ENCODE results near the gene ERVW-1.
"Not testable (repeated sequence)": the region's sequence is repeated elsewhere in the genome, so short reads cannot be mapped to it uniquely, and the experiment has no call there.

The ERVW-1 gene

DNA sequence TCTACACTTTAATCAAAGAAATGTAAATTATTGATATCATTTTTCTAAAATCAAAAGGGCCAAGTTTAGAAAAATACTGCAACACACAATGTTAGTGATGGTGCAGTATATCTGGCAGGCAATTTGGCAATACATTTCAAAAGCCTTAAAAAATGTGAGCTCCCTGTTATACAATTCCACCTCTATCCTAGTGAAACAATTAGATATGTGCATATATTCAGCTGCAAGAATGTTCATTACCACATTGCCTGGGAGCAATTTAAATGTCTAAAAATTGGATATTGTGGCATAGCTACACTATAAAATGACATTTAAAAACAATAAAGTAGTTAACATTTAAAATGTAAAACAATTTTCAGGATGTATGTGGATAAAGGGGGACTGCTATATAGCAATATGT is 10.1 kb upstream of the ERVW-1 start:
- Histone ChIP-seq H3F3A (ENCODE audit: insufficient read depth, low read length) (no peaks in the 10 kb centered on the region), H3K4me3 (ENCODE audit: low read depth, low read length, poor library complexity, severe bottlenecking) (no peak overlapping the region), H3K36me3 (ENCODE audit: insufficient read depth, low read length) (peaks cover 74% of the 10 kb centered on the region), H3K79me2 (ENCODE audit: insufficient read depth, low read length) (no peaks in the 10 kb centered on the region), H3K9me2 (ENCODE audit: low read depth, low read length) (no peaks in the 10 kb centered on the region), H3K9ac (ENCODE audit: low read length) (no peak overlapping the region), H3K27me3 (ENCODE audit: insufficient read depth, low read length) (no peaks in the 10 kb centered on the region), H4K20me1 (ENCODE audit: insufficient read depth, low read length) (no peaks in the 10 kb centered on the region), H3K27ac (ENCODE audit: low read depth, low read length, poor library complexity, severe bottlenecking) (no peak overlapping the region), H3K9me3 (ENCODE audit: low read length) (no peaks in the 10 kb centered on the region), H3K4me1 (ENCODE audit: insufficient read depth, low read length, severe bottlenecking) (no peaks in the 10 kb centered on the region), H3K4me2 (ENCODE audit: low read length) (no peak overlapping the region), H2AFZ (ENCODE audit: low read length) (no peak overlapping the region)
- TF ChIP-seq CTCF (IDR thresholded peaks at IDR 0.05; ENCODE audit: low read length) (no peak), EZH2 (IDR thresholded peaks at IDR 0.05; ENCODE audit: borderline replicate concordance, low read length) (no peak)

GRCh38 chr7:92485974-92486373 is 8.2 kb upstream of the ERVW-1 start:
- peaks cover 56% of the 10 kb centered on the region for H3K36me3 ChIP-seq (ENCODE audit: insufficient read depth, low read length)
- H3K27me3 ChIP-seq (ENCODE audit: insufficient read depth, low read length), result no peaks in the 10 kb centered on the region

GRCh38 chr7:92485267-92485892 is 7.6 kb upstream of the ERVW-1 start:
- no peaks in the 10 kb centered on the region for H3K79me2 ChIP-seq (ENCODE audit: insufficient read depth, low read length)
- no peaks in the 10 kb centered on the region for H3K9me3 ChIP-seq (ENCODE audit: low read length)
- H4K20me1 ChIP-seq (ENCODE audit: insufficient read depth, low read length), result no peaks in the 10 kb centered on the region
- no peak overlapping the region for H3K4me2 ChIP-seq (ENCODE audit: low read length)
- H3K27me3 ChIP-seq (ENCODE audit: insufficient read depth, low read length), result no peaks in the 10 kb centered on the region
- H3F3A ChIP-seq (ENCODE audit: insufficient read depth, low read length), result no peaks in the 10 kb centered on the region
- H3K9me2 ChIP-seq (ENCODE audit: low read depth, low read length), result no peaks in the 10 kb centered on the region
- no peak overlapping the region for H2AFZ ChIP-seq (ENCODE audit: low read length)
- H3K27ac ChIP-seq (ENCODE audit: low read depth, low read length, poor library complexity, severe bottlenecking), result no peak overlapping the region
- H3K9ac ChIP-seq (ENCODE audit: low read length), result no peak overlapping the region
- TF ChIP-seq CTCF (IDR thresholded peaks at IDR 0.05; ENCODE audit: low read length) (no peak), EZH2 (IDR thresholded peaks at IDR 0.05; ENCODE audit: borderline replicate concordance, low read length) (no peak)
- peaks cover 50% of the 10 kb centered on the region for H3K36me3 ChIP-seq (ENCODE audit: insufficient read depth, low read length)
- H3K4me1 ChIP-seq (ENCODE audit: insufficient read depth, low read length, severe bottlenecking), result no peaks in the 10 kb centered on the region
- no peak overlapping the region for H3K4me3 ChIP-seq (ENCODE audit: low read depth, low read length, poor library complexity, severe bottlenecking)

More at GRCh38 chr7:92485974-92486373, 8.2 kb upstream of the ERVW-1 start:
- Histone ChIP-seq H3K79me2 (ENCODE audit: insufficient read depth, low read length) (no peaks in the 10 kb centered on the region), H3K9me2 (ENCODE audit: low read depth, low read length) (no peaks in the 10 kb centered on the region), H3K9me3 (ENCODE audit: low read length) (no peaks in the 10 kb centered on the region), H2AFZ (ENCODE audit: low read length) (no peak overlapping the region), H3K27ac (ENCODE audit: low read depth, low read length, poor library complexity, severe bottlenecking) (no peak overlapping the region), H3K9ac (ENCODE audit: low read length) (no peak overlapping the region), H3K4me3 (ENCODE audit: low read depth, low read length, poor library complexity, severe bottlenecking) (no peak overlapping the region), H3F3A (ENCODE audit: insufficient read depth, low read length) (no peaks in the 10 kb centered on the region), H3K4me2 (ENCODE audit: low read length) (no peak overlapping the region), H3K4me1 (ENCODE audit: insufficient read depth, low read length, severe bottlenecking) (no peaks in the 10 kb centered on the region), H4K20me1 (ENCODE audit: insufficient read depth, low read length) (no peaks in the 10 kb centered on the region)
- no peak for TF ChIP-seq EZH2 (IDR thresholded peaks at IDR 0.05; ENCODE audit: borderline replicate concordance, low read length)
- no peak for TF ChIP-seq CTCF (IDR thresholded peaks at IDR 0.05; ENCODE audit: low read length)

DNA sequence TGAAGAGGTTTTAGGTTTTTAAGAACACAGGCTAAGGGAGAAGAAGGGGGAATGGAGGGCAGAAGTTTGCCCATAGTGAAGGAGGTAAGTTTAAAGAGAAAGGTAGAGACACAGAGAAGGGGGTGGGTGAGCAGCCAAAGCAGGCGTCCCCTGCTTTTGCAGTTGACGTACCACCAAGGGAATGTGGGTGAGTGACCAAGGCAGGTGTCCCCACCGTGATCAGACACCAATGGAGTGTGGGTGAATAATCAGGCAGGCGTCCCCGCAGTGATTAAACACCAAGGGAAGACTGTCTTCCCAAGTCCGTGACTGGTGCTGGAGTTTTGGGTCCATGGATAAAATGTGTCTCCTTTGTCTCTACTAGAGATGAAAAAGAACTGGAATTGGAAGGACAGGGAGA is 6.5 kb upstream of the ERVW-1 start:
- not testable (repeated sequence) for H4K20me1 ChIP-seq (ENCODE audit: insufficient read depth, low read length); H3K9me3 ChIP-seq (ENCODE audit: low read length); H3K9me2 ChIP-seq (ENCODE audit: low read depth, low read length); H3F3A ChIP-seq (ENCODE audit: insufficient read depth, low read length); H3K4me3 ChIP-seq (ENCODE audit: low read depth, low read length, poor library complexity, severe bottlenecking); H3K27me3 ChIP-seq (ENCODE audit: insufficient read depth, low read length); H3K27ac ChIP-seq (ENCODE audit: low read depth, low read length, poor library complexity, severe bottlenecking); H3K79me2 ChIP-seq (ENCODE audit: insufficient read depth, low read length); H3K9ac ChIP-seq (ENCODE audit: low read length); H3K4me1 ChIP-seq (ENCODE audit: insufficient read depth, low read length, severe bottlenecking); H2AFZ ChIP-seq (ENCODE audit: low read length); H3K4me2 ChIP-seq (ENCODE audit: low read length)
- peaks cover 38% of the 10 kb centered on the region for H3K36me3 ChIP-seq (ENCODE audit: insufficient read depth, low read length)

DNA sequence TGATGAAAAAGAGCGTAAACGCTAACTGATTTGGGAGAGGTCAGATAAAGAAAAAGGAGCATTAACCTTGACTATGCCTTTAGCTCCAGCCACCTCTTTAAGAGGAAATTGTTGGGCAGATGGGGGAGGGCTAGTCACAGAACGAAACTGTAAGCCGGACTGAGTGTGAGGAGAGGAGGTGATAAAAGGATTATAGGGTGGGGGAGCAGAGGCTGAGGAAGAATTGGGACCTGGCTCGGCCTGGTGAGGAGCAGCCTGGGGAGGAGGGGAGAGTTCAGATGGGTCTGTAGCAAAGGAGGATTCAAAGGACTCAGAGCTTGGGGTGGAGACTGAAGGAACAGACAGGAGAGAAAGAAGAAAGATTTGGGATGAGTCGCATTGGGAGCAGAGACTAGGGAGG is 5.9 kb upstream of the ERVW-1 start:
- not testable (repeated sequence) for H3K79me2 ChIP-seq (ENCODE audit: insufficient read depth, low read length); H3K9ac ChIP-seq (ENCODE audit: low read length); H3K9me3 ChIP-seq (ENCODE audit: low read length); H2AFZ ChIP-seq (ENCODE audit: low read length); H3K27ac ChIP-seq (ENCODE audit: low read depth, low read length, poor library complexity, severe bottlenecking); H3K27me3 ChIP-seq (ENCODE audit: insufficient read depth, low read length); H3K4me1 ChIP-seq (ENCODE audit: insufficient read depth, low read length, severe bottlenecking); H3F3A ChIP-seq (ENCODE audit: insufficient read depth, low read length); H3K9me2 ChIP-seq (ENCODE audit: low read depth, low read length); H4K20me1 ChIP-seq (ENCODE audit: insufficient read depth, low read length); H3K4me2 ChIP-seq (ENCODE audit: low read length); H3K4me3 ChIP-seq (ENCODE audit: low read depth, low read length, poor library complexity, severe bottlenecking)
- peaks cover 32% of the 10 kb centered on the region for H3K36me3 ChIP-seq (ENCODE audit: insufficient read depth, low read length)

Data from OCI-LY1 (cell line).